A673 (cell line): Measurements from ENCODE around the gene AANAT.

Source experiments
- CTCF ChIP-seq: fragments of 300-800, 200-600 bp; sonication (generic); conservative IDR thresholded peaks from 2 replicates; pipeline ENCODE4 v1.5.1; 2017; ENCODE audit warnings: low read depth, mild to moderate bottlenecking, antibody characterized with exemption, low read length, moderate library complexity, mixed read lengths
- EZH2 ChIP-seq: fragments of 200-600 bp; sonication (generic); IDR thresholded peaks from 2 replicates; pipeline ENCODE4 v1.6.1; 2017; ENCODE audit warnings: borderline replicate concordance, low read depth, mild to moderate bottlenecking, mixed read lengths, antibody characterized with exemption, low read length; ENCODE audit not compliant: poor library complexity, severe bottlenecking

- TF ChIP-seq CTCF (no peak), EZH2 (no peak)
These were observed 45.0 kb upstream of the AANAT start for GRCh38 chr17:76422406-76422805.
